ENCODE results near the gene AK2. TPM values are rescaled to one million over a fixed set of nuclear protein-coding genes. Genes with fewer than 3 reads are reported as not detected.
A peak's percentile ranks its signal among the peaks of the same experiment; 100 is the strongest.

Gene AK2
- total and polyA plus RNA-seq, 2 donors (not counting 3 experiments of a cell fraction or from before 2014, with no cell fraction given) = 107 to 134 TPM

DNA sequence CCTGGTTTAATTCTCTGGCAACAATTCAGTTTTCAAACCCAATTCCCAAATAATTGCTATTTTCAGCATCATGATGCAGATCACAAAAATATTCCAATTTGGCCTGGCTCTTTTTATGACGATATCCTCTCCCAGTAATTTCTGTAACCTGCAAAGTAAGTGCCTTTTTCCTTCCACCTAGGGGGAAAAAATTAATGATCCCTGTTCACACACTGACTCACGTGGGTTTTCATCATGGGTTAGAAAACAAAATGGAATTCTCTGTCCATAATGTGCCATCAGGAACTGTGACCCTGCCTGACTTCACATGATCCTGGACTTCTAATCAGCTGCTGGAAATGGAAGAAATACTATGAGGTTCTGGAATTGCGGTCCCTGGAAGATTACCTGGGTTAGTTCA, 24.5 kb downstream of the AK2 start:
- DNase-seq (ENCODE audit: low read depth, low spot score) = no peak
- H3K36me3 ChIP-seq (ENCODE audit: control insufficient read depth in 2 of 2, extremely low read depth in 1 of 2, insufficient read depth in 2 of 2, low read length in 2 of 2) = peaks cover 9 to 11% of the 10 kb centered on the region in 2 experiments
- H3K27ac ChIP-seq (ENCODE audit: insufficient read depth, low read depth, low read length) = no peak overlapping the region
- dilution Hi-C loops (cut with MboI; ENCODE audit: extremely low pct_ligation_motif_present, low sequenced_read_pairs) (no loop called here), intact Hi-C loops (cut with micrococcal nuclease) (no loop called here)
- TF ChIP-seq, protein P1, sequence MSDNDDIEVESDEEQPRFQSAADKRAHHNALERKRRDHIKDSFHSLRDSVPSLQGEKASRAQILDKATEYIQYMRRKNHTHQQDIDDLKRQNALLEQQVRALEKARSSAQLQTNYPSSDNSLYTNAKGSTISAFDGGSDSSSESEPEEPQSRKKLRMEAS (IDR thresholded peaks at IDR 0.05; ENCODE audit: insufficient read depth, insufficient read length) = no peak
- no peak for FAIRE-seq
- peaks cover 3% of the 10 kb centered on the region for H3K4me1 ChIP-seq (ENCODE audit: control insufficient read depth, extremely low read depth, insufficient read depth, low read length)
- no TSS peak for BruUV-seq (replicated peaks)
- no peak overlapping the region for H3K4me3 ChIP-seq (replicated peaks in 1 of 3; ENCODE audit: insufficient read depth in 1 of 3, low read depth in 1 of 3, low read length in 3 of 3)
- ChIA-PET CTCF (interaction anchor here (3.4 kb wide), 1 partner anchor 79 kb away, joined by 17 read pairs; no protein-coding TSS in a partner anchor), POLR2A (no interaction called here)
- no peak overlapping the region for H3K9ac ChIP-seq (replicated peaks; ENCODE audit: extremely low read depth, insufficient read depth, low read length)
- H3K9me1 ChIP-seq (replicated peaks; ENCODE audit: control insufficient read depth, extremely low read depth, insufficient read depth, low read length) = no peaks in the 10 kb centered on the region
- no peaks in the 10 kb centered on the region for H3K27me3 ChIP-seq (ENCODE audit: control insufficient read depth in 2 of 2, insufficient read depth in 2 of 2, low read length in 2 of 2)
- H2AFZ ChIP-seq (ENCODE audit: low read depth, low read length) = no peak overlapping the region
- H3K9me3 ChIP-seq (replicated peaks; ENCODE audit: control insufficient read depth, insufficient read depth, low read length) = no peaks in the 10 kb centered on the region
- H3K4me2 ChIP-seq (ENCODE audit: insufficient read depth, low read length) = no peak overlapping the region
- H3K79me2 ChIP-seq (ENCODE audit: control insufficient read depth, insufficient read depth, low read length) = no peaks in the 10 kb centered on the region
- H4K20me1 ChIP-seq (replicated peaks; ENCODE audit: control insufficient read depth, extremely low read depth, insufficient read depth, low read length) = no peaks in the 10 kb centered on the region

DNA sequence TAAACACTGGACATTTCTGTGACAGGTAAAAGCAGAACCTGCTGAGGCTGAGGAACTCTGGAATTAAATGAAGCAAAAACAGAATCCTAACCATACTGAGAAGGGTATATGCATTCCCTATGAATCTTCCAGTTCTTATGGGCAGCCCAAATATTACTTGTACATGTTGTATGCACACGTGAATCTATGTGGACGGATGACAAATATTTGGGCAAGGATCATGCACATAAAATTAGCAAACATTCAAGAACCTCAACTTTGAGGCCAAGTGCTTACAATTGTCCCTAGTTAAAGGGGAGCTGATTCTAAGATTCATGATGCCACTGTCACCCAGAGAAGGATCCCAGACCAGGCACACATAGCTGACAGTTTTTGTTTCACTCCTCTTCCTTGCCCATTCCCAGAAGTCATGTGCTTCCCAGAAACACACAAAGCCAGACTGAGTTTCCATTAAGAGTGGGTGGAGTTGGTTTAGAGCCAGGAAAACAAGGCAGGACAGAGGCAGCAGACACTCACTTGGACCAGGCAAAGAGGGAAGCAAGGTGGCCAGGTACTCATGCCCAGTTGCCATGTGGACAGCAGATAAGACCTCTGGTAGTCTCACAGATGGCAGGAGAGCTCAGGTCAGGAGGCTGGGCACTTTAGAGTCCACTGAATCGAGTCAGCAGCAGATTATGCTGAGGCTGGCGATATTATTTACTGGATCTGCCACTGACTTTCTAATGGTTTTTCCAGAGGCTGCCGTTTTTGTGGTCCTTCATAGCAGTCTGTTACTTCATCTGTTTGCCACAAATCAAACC, 25.6 kb downstream of the AK2 start:
- peak; percentile 42 for FAIRE-seq
- H3K4me2 ChIP-seq (ENCODE audit: insufficient read depth, low read length) = no peak overlapping the region

More for the DNA sequence above, 25.6 kb downstream of the AK2 start:
- CTCF ChIA-PET = interaction anchor here (1.1 to 9.4 kb wide), 2 partner anchors 10 to 78 kb away, joined by 3 to 340 read pairs; no protein-coding TSS in a partner anchor
- no TSS peak for BruUV-seq (replicated peaks)
- dilution Hi-C loops (cut with MboI; ENCODE audit: extremely low pct_ligation_motif_present, low sequenced_read_pairs) (no loop called here), intact Hi-C loops (cut with micrococcal nuclease) (no loop called here)
- H2AFZ ChIP-seq (ENCODE audit: low read depth, low read length) = no peak overlapping the region
- no peak overlapping the region for H3K27ac ChIP-seq (ENCODE audit: insufficient read depth, low read depth, low read length)
- no peaks in the 10 kb centered on the region for H4K20me1 ChIP-seq (replicated peaks; ENCODE audit: control insufficient read depth, extremely low read depth, insufficient read depth, low read length)
- H3K79me2 ChIP-seq (ENCODE audit: control insufficient read depth, insufficient read depth, low read length) = no peaks in the 10 kb centered on the region
- peak; percentile 86 for DNase-seq (ENCODE audit: low read depth, low spot score)
- no peak for TF ChIP-seq POLR2AphosphoS5 (IDR thresholded peaks at IDR 0.05; ENCODE audit: insufficient read depth, low read depth, low read length)
- TF ChIP-seq GATA2 (IDR thresholded peaks at IDR 0.05; ENCODE audit: insufficient read depth, insufficient read length, low read depth, low read length) = no peak
- TF ChIP-seq JUN (IDR thresholded peaks at IDR 0.05; ENCODE audit: borderline replicate concordance, insufficient read depth, insufficient read length, low read depth) = no peak
- TF ChIP-seq, protein P2, sequence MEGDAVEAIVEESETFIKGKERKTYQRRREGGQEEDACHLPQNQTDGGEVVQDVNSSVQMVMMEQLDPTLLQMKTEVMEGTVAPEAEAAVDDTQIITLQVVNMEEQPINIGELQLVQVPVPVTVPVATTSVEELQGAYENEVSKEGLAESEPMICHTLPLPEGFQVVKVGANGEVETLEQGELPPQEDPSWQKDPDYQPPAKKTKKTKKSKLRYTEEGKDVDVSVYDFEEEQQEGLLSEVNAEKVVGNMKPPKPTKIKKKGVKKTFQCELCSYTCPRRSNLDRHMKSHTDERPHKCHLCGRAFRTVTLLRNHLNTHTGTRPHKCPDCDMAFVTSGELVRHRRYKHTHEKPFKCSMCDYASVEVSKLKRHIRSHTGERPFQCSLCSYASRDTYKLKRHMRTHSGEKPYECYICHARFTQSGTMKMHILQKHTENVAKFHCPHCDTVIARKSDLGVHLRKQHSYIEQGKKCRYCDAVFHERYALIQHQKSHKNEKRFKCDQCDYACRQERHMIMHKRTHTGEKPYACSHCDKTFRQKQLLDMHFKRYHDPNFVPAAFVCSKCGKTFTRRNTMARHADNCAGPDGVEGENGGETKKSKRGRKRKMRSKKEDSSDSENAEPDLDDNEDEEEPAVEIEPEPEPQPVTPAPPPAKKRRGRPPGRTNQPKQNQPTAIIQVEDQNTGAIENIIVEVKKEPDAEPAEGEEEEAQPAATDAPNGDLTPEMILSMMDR (IDR thresholded peaks at IDR 0.05; ENCODE audit: extremely low read depth in 1 of 2, insufficient read depth in 1 of 2, low read depth in 1 of 2, low read length in 2 of 2) = no peak
- TF ChIP-seq POLR2A (IDR thresholded peaks at IDR 0.05; ENCODE audit: low read depth, low read length) = no peak
- TF ChIP-seq, protein P1 (IDR thresholded peaks at IDR 0.05; ENCODE audit: insufficient read depth, insufficient read length) = no peak
- TF ChIP-seq MYC (IDR thresholded peaks at IDR 0.05; ENCODE audit: low read depth, low read length) = no peak
- H3K9ac ChIP-seq (replicated peaks; ENCODE audit: extremely low read depth, insufficient read depth, low read length) = no peak overlapping the region
- POLR2A ChIA-PET = no interaction called here
- no peak overlapping the region for H3K4me3 ChIP-seq (replicated peaks in 1 of 3; ENCODE audit: insufficient read depth in 1 of 3, low read depth in 1 of 3, low read length in 3 of 3)
- no peaks in the 10 kb centered on the region for H3K9me1 ChIP-seq (replicated peaks; ENCODE audit: control insufficient read depth, extremely low read depth, insufficient read depth, low read length)
- no peaks in the 10 kb centered on the region for H3K9me3 ChIP-seq (replicated peaks; ENCODE audit: control insufficient read depth, insufficient read depth, low read length)
- H3K36me3 ChIP-seq (ENCODE audit: control insufficient read depth in 2 of 2, extremely low read depth in 1 of 2, insufficient read depth in 2 of 2, low read length in 2 of 2) = peaks cover 9 to 11% of the 10 kb centered on the region in 2 experiments
- peaks cover 13% of the 10 kb centered on the region for H3K4me1 ChIP-seq (ENCODE audit: control insufficient read depth, extremely low read depth, insufficient read depth, low read length)
- H3K27me3 ChIP-seq (ENCODE audit: control insufficient read depth in 2 of 2, insufficient read depth in 2 of 2, low read length in 2 of 2) = no peaks in the 10 kb centered on the region
